ENCODE results near the gene G2E3.

Gene G2E3

DNA sequence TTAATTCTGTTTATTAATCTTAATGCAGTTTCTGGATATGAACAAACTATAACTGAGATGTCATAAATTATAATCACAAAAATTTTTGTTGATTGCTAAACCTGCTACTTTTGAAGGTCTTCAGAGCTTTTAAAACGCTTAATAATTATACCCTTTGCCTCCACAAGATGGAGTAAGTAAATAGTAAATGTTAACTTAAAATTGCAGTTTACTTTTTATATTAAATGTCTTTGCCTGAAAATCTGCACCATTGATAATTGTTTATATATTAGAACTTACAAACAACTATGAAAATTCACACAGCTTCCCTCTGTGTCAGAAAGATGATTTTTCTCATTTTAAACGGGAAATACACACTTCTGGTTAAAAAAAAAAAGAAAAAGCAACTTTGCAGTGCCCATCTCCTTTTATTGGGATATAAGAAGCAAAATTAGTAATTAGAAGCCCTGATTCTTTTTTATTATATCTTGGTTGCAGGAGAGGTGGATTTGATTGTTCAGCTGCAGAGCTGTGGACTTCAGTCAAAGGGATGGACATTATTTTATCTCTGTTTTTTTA, 98.7 kb downstream of the G2E3 start:
- no peak for DNase-seq

DNA sequence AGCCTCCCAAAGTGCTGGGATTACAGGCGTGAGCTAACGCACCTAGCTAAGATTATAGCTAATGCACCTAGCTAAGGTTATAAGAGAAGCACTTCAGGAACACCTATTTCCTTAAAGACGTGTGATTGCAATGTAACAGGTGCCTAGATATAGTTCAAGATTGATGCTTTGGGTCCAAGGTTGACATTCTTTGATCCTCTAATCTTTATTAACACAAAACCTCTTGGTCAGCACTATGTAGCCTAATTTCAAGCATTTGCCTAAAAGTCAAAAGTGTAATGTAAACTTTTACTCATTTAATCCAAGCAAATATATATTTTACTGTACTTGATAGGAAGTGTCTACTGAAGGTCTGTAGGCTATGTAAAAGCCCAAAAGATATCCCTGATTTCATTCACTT, 99.7 kb downstream of the G2E3 start:
- DNase-seq: no peak

DNA sequence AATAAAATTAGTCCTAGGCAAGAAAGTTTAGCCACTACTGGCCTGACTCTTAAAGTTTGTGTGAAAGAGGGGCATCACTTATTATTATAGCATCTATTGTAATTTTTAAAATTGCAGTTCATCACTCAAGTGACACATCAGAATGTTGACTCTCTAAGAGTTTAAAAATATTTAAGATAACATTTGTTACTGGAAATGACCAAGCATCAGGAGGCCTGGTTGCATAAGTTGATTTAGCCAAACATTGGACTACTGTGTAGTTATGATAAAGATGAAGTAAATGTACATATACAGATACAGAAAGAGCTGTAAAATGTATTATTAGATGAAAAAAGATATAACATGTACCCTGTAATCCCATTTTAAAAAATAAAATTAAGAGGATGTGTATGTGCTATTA, 110.6 kb downstream of the G2E3 start:
- no peak for DNase-seq
